Adrenal gland (tissue), 5 donors: ENCODE measurements around the gene TMEM242.

ENCODE experiments used
- POLR2A ChIP-seq, 2 donors: fragments of 450-650 bp; IDR thresholded peaks; one replicate each; pipeline ENCODE4 v1.6.1; 2017; ENCODE audit warnings: antibody characterized with exemption in 2 of 2, mild to moderate bottlenecking in 2 of 2, moderate library complexity in 1 of 2
- TF ChIP-seq, protein P1 (sequence below), 6 experiments: fragments of 450-650 bp in 4 of 6; fragments of 200-600 bp in 2 of 6; sonication (generic) in 1 of 6; IDR thresholded peaks; 1 replicate in 5 of 6; 2 replicates in 1 of 6; pipeline versions ENCODE4 v1.5.1 to v1.8.0; 2016 to 2021; ENCODE audit warnings: antibody characterized with exemption in 6 of 6, mild to moderate bottlenecking in 2 of 6, moderate library complexity in 1 of 6
- donor health status: DM: no; HTN: no; CAD: no.

DNA sequence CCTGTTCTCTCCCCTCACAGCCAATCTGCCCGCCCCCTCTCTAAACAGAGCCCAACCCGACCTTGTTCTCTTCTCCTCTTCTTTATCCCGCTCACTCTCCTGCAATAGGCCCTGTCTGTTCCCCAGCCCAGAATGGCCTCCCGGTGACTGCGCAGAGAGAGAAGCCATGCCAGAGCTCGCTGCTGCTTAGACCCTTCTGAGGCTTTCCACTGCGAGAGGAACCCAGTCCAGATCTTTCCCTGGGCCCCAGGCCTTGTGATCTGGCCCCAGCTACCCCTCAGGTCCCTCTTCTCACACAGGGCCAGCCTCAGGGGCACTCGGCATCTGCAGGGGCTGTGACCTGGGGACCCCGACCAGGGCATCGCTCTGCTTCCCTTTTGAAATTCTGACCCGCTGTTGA is 58.1 kb downstream of the TMEM242 start:
- TF ChIP-seq, protein P1, sequence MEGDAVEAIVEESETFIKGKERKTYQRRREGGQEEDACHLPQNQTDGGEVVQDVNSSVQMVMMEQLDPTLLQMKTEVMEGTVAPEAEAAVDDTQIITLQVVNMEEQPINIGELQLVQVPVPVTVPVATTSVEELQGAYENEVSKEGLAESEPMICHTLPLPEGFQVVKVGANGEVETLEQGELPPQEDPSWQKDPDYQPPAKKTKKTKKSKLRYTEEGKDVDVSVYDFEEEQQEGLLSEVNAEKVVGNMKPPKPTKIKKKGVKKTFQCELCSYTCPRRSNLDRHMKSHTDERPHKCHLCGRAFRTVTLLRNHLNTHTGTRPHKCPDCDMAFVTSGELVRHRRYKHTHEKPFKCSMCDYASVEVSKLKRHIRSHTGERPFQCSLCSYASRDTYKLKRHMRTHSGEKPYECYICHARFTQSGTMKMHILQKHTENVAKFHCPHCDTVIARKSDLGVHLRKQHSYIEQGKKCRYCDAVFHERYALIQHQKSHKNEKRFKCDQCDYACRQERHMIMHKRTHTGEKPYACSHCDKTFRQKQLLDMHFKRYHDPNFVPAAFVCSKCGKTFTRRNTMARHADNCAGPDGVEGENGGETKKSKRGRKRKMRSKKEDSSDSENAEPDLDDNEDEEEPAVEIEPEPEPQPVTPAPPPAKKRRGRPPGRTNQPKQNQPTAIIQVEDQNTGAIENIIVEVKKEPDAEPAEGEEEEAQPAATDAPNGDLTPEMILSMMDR (IDR thresholded peaks at IDR 0.05) = no peak
- no peak for TF ChIP-seq POLR2A (IDR thresholded peaks at IDR 0.05)
